Fibroblast of skin of right biceps (primary cell): ENCODE measurements around the gene C10orf143.
"Not testable (repeated sequence)": the region's sequence is repeated elsewhere in the genome, so short reads cannot be mapped to it uniquely, and the experiment has no call there.

Source experiments
- DNase-seq: peaks from one replicate; pipeline ENCODE4 v3.0.0-alpha.2; 2013

C10orf143 gene

DNA sequence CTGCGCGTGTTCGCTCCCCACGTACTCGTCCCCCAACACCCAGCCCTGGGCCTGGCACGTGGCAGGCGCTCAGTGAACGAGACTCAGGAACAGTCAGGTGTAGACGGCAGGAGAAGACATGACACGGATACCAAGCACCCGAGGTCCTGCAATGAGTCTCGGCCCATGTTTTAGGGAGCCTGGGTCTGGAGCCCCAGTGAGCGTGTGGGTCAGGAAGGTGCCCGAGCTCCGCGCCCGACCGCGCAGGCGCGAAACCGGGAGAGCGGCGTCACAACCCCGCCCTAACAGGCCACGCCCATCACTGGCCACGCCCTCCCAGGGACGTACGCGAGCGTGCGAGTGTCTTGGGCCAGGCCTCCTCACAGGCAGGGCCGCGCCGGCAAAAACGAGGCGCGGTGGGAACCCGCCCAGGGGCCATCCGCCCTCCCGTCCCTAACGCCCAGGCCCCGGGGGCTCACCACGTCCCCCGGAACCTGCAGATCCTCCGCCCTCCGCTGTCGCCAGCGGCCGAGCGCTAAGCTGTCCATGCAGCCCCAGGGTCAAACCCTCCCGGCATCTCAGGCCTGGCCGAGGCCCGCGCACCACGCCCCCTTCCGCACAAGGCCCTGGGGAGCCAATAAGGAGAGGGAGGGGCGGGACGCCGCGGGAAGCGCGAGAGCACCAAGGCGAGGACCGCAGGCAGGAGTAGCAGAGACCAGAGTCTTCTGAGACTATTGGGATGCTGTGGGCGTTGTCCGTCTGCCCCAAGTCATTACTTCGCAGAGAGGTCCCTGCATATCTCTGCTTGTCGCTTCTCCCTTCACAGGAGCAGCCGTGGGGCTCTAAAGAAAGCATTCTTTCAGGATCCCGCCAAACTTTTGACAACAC lies at the start of gene C10orf143:
Gene C10orf143 (minus strand): TSS at position 585 of the 867 bp plus-strand sequence. CDS start 58 bp downstream, at position 527.
- peak; percentile 97 for DNase-seq

DNA sequence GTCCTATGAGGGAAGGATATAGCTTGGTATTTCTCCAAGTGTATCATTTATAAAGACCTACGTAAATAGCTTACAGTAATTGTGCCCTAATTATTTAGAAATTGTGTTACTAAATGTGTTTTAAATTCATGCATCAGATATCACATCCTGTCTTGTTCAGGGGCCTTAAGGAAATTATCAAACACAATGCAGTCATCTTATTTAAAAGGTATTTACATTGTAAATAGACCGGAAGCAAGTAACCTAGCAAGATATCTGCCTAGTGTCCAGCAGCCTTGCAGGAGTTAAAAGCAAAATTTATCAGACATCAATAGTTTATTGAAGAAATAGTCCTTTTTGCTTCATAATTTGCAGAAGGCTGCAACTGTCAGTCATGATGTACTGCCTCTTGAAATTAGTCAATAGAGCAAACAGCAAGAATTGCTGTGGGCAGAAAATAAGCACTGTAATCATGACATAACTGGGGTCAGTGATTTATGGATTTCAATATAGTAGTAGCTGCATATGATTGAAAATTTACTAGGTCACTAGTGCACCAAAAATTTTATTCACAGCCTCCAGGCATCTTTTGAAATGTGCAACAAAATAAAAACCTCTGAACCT lies 48.7 kb upstream of the C10orf143 start:
- DNase-seq, result no peak

DNA sequence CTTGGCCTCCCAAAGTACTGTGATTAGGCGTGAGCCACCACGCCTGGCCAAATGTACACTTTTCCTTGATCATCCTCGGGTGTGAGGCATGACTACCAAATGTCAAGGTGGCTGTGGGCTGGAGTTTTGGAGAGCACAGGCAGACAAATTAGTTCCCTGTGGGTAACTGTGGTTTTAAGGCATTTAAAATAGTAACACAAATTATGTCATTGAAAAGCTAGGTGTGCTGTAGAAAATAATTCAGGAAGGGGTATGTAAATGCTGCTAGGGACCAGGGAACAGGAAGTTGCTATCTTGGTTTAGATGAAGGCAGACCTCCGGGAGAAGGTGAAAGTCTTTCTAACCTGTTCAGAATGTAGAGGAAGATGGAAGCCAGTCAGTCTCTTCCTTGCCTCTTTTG lies 35.4 kb upstream of the C10orf143 start:
- no peak for DNase-seq

DNA sequence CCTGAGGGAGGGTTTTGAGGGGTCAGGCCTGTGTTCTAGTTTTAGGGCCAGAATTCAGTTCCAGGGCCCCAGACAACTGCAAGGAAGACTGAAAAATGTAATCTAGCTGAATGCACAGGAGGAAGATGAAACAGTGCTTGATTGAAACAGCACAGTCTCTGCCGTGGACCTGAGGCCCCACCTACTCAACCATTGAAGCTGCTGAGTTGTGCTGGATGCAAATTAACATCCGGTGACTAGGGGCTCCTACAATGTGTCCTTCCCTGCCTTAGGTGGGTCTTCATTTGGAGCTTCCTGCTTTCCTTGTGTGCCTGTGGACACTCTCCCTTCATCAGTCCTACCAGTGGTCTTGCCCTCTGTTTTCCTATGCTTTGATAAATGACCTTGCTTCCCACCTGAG lies 31.2 kb upstream of the C10orf143 start:
- DNase-seq, result no peak

DNA sequence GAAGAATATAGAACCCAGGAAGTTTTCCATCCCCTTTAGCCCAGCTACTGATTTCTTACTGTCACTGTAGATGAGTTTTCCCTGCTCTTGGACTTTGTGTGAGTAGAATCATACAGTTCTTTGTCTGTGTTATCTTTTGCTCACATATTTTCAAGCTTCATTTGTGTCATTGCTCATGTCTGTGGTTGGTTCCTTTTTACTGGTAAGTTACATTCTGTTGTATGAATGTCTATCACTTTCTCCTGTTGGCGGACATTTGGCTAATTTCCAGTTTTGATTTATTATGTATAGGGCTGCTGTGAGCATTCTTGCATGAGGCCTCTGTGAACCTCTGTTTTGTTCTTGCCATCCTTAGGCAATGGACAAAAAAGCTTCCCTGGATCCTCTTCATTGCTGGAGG lies 30.8 kb upstream of the C10orf143 start:
- peak; percentile 39 for DNase-seq

DNA sequence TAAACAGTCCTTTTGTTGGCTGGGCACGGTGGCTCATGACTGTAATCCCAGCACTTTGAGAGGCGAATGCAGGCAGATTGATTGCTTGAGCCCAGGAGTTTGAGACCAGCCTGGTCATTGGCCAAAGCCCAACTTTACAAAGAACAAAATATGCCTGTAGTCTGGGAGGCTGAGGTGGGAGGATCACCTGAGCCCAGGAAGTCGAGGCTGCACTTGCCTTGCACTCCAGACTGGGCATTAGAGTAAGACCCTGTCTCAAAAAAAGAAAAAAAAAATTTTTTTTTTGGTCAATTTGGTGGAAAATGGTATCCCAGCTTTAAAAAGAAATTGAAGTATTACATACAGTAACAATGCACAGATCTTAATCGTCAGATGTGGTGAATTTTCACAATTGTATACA lies 30.4 kb upstream of the C10orf143 start:
- no peak for DNase-seq

DNA sequence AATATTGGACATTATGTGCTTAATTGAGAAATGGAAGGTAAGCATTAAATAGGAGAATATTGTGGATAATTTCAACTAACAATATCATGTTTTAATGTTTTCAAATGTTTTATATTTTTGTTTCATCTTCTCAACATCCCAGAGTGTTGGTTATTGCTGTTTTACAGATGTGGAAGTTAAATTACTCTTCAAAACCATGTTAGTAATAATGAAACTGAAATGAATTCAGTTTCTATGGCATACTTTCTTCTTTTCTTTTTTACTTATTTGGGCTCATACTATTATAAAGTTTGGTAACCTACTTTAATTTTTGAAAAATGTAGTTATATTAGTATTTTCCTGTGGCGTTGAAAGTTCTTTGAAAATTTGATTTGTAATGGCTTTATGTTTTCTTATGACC lies 29.8 kb upstream of the C10orf143 start:
- DNase-seq, result no peak

DNA sequence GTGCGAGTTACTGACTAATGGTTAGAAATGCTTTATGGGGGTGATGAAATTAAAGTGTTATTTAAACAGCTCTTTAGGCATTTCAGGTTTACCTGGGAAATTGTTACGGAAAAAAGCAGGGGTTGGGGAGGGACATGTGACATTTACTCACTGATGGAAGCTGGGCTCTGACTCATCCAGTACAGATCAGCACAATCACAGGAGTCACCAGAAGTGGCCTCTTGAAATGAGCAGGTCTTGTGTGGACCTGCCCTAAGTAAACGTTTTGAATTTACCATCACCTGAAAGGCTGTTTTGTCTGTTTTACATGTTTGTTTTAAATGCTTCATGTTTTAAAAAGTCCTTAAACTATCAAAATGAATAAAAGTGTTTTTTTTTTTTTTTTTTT lies 27.8 kb upstream of the C10orf143 start:
- DNase-seq, result peak; percentile 32

DNA sequence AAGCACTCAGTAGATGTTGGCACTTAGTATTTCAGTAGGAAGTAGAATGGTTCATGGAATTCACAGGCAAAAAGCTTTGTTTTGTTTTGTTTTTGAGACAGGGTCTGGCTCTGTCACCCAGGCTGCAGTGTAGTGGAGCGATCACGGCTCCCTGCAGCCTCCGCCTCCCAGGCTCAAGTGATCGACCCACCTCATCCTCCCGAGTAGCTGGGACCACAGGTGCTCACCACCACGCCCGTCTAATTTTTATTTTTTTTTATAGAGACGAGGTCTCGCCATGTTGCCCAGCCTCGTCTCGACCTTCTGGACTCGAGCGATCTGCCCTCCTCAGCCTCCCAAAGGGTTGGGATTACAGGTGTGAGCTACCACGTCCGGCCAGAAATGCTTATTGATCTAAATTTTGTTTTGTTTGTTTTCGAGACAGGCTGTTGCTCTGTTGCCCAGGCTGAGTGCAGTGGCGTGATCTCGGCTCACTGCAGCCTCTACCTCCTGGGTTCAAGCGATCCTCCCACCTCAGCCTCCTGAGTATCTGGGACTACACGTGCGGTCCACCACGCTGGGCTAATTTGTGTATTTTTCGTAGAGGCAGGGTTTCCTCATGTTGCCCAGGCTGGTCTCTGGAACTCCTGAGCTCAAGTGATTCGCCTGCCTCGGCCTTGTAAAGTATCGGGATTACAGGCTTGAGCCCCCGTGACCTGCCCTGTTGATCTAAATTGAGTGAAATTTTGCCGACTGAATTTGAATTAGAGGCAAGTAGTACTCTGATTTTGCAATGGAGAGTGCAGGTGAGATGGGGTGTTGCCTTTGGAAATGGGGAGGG lies 27.2 kb upstream of the C10orf143 start:
- DNase-seq, result no peak

DNA sequence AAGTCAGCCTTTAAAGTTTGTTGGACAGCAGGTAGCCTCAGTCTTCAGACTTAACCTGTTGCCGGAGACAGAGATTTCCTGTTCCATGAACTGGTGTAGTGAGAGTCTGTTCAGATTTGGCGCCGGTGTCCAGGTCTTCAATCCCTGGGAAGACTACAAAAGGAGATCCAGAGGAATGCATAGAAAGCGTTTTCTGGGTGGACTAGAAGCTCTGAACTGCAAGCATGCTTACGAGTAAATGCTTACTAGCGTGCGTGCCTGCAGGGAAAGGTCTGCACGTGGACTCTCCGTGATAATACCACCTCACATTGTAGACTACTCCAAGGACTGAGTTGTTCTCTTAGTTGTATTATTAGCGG lies 26.4 kb upstream of the C10orf143 start:
- DNase-seq, result peak; percentile 24

DNA sequence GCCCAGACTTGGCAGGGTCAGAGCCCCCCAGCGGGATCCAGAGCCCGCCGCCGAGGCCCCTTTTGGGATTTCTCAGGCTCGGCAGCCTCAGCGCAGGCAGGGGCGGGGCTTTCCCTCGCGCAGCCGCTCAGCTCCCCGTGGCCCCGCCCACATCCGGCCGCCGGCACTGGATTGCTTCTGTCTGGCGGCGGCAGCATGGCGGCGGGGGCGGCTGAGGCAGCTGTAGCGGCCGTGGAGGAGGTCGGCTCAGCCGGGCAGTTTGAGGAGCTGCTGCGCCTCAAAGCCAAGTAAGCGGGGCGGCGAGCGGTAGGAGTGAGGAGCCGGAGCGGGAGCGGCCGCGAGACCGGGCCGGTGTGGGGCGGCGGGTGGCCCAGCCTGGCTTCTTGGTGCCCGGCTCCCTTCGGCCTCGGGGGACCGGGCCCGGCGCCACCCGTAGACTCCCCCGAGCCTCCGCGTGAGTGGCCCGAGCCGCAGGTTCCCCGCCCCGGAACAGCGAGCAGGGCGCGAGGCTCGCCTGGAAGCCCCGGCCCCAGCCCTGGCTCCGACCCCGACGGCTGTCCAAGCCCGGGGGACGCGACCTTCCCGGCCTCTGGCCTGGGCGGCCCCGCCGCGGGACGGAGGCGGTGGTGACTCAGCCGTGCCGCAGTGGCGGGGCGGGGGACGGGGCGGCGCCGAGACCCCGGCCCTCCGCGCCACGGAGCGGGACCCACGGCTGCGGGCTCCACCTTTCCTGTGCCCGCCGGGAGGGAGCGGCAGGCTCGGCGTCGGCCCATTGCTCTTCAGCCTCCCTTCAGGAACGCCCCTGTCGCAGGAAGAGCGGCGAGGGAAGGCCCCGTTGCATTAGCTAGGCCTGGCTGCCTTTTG lies 25.8 kb upstream of the C10orf143 start, which contains the start of gene GLRX3:
Gene GLRX3 (plus strand): TSS at position 166 of the 864 bp plus-strand sequence. CDS start 30 bp downstream, at position 196.
- peak; percentile 82 for DNase-seq

DNA sequence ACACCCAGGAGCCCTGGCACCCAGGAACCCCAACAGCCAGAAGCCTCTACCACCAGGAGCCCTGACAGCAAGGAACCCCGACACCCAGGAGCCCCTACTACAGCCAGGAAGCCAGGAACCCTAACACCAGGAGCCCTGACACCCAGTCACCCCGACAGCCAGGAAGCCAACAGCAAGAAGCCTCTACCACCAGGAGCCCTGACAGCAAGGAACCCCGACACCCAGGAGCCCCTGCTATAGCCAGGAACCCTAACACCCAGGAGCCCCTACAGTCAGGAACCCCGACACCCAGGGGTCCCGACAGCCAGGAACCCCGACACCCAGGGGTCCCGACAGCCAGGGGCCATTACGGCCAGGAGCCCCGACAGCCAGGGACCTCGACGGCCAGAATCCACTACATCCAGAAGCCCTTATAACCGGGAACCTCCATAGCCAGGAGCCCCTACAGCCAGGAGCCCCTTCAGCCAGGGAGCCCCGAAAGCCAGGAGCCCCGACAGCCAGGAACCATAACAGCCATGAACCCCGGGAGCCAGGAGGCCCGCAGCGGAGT lies 25.1 kb upstream of the C10orf143 start:
- DNase-seq, result no peak

DNA sequence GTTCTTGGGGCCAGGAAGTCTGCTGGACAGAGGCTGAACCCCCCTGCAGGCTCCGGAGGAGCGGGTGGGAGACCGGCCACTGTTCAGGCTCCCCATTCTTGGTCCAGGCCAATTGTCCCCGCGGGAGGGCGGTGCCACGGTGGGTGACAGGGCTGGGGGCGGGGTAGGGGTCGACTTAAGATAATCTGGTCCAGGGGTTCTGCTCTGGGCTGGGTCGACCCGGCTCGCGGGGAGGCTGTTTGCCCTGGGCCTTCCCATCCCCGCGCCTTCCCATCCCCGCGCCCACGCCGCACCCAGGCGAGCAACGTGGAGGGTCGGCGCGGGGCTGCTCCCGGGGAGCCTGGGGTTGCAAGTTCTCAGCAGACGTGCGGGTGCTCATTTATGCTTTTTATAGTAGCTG lies 18.3 kb upstream of the C10orf143 start:
- DNase-seq, result no peak

DNA sequence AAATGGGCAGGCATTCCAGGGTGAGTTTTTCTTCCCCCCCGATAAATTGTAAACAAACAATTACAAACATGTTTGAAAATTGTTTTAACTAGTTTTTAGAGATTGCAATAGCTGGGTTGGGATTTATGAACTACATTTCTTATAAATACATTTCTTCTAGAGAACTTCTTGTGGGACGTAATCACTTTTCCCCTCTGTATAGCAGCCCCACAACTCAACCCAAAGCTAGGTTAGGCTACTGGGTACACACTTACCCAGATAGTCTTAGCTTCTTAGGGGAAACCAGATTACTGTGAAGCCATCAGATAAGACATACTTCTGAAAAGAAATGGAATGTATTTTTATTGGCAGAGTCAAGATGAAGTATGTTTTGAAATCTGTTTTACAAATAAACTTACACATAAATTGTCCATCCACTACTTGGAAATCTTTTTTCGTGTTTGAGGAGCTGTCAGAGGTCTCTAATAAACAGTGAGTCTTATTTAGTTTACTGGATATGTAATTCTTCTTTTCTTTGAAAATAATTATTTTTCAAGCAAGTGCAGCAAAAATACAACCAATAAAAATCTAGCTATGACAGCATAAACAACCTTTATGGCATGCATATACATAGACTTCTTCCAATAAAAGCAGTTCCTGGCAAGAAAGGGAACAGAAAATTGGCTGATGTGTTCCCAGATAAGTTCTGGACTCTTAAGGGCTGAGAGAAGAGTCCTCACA lies 17.6 kb upstream of the C10orf143 start:
- no peak for DNase-seq

DNA sequence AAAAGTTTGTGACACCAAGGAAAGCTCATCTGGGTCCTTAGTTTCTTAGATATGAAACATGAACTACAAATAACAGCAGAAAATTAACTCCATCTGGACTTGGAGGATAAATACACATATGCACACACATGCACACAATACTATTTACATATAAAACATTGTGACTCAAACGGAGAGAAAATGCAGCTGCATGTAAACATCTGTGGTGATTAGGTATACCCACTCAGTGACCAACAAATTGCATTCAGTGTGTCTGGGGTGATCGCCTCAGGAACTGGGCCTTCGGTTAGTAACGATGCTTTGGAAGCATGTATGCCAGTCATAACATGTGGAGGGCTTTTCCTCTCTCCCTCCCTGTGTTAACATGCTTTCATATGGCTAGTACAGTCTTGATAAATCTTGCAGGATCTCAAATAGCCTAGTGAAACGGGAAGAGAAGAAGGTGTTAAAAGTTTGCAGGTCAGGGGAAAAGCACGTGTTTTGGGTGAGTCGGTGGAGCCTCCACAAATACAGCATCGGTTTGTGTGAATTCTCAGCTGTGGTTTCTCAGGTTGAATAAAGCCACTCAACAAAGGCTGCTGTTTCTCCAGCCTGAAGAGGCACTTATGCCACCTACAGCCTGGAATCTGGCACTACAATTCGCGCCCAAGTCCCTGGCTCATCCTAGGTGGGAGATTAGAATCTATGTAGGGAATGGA lies 16.9 kb upstream of the C10orf143 start:
- DNase-seq, result peak; percentile 65

DNA sequence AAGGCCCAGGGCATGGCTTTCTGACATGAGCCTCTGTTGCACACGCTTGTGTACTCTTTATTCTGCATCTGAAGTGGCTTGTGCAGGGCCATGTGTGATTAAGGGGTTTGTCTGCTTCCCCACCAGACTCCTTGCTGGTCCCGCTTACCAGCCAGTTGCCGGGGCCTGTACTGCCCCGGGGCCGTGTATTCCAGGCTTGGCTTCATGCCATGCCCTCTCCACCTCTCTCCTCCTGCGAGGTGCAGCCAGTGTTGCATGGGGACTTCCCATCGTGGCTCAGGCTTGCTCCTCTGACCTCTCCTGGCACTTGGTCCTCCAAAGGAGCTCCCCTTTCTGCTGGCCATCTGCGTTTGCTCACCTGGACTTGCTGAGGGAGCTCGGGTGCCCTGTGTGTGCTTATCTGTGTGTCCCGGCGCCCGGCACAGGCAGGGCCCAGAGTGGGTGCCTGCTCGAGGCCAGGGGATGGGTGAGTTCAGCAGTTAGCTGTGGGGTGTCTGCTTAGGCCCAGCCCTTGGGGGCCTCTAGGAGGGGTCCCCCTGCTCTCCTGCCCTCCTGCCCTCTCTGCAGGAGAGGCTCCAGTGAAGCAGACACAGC lies 11.0 kb upstream of the C10orf143 start:
- no peak for DNase-seq

DNA sequence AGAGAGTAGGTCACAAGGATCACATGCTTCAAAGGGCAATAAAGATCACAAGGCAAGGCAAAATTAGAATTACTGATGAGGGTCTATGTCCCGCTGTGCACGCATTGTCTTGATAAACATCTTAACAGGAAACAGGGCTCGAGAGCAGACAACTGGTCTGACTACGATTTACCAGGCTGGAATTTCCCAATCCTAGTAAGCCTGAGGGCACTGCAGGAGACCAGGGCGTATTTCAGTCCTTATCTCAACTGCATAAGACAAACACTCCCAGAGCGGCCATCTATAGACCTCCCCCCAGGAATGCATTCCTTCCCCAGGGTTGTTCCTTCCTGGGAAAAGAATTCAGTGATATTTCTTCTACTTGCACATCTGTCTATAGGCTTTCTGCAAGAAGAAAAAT lies 6.9 kb upstream of the C10orf143 start:
- DNase-seq, result not testable (repeated sequence)

DNA sequence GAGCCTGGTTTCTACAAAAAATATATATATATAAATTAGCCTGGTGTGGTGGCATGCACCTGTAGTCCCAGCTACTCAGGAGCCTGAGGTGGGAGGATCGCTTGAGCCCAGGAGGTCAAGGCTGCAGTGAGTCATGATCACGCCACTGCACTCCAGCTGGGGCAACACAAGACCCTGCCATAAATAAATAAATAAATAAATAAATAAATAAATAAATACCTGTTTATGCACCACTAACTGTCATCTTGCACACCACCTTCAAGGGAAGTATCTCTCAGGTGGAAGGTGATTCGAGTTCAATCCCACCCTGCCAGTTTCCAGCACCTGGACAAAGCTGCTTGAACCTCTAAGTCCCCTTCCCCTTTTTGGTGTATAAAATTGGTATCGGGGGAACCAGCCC lies 6.3 kb upstream of the C10orf143 start:
- DNase-seq, result not testable (repeated sequence)

DNA sequence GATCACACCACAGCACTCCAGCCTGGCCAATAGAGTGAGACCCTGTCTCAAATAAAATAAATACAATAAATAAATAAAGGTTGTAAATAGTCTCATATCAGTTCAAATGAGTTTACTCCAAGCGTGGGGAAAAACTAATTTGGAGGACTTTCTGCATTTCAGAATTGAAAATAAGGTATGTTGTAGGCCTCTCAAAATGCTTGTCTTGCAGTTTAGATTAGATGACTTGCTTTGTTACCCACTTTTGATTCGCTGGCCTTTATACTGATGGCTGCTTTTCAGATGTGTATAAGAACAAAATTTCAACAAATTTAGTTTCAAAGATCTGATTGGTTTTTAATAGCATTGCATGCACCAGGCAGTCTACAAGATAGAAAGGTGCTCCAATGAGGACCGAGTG lies 2.2 kb upstream of the C10orf143 start:
- no peak for DNase-seq

DNA sequence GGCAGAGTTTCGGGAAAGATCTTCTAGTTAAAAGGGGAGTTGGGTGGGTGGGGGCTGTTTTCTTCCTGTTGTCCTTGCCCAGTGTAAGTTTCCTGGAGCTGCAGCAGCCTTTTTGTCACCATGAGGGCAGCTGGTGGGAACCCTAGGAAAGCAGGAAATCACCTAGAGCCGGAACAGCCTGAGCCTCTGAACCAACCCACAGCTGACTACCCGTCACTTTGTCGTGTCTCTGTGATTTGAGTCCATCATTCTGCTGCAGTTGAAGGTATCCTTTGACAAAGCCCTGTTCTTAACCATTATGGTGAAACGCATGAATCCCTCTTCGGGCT lies 1.2 kb upstream of the C10orf143 start:
- no peak for DNase-seq
